Trophoblast cell (in vitro differentiated cells and primary cell): Measurements from ENCODE around the gene PROSER3.

Experiments
- DNase-seq, 2 donors: peaks; one replicate each; pipeline ENCODE4 v3.0.0-alpha.2; 2016
- H2AFZ ChIP-seq: 2 replicates; pipeline ENCODE4 v1.6.1; 2013; ENCODE audit warnings: low read length, moderate library complexity, mild to moderate bottlenecking; ENCODE audit not compliant: insufficient read depth, poor library complexity
- H2AK5ac ChIP-seq: 2 replicates; pipeline ENCODE4 v1.6.1; 2013; ENCODE audit warnings: mild to moderate bottlenecking, low read length
- H2BK120ac ChIP-seq: 2 replicates; pipeline ENCODE4 v1.6.1; 2013; ENCODE audit warnings: low read length, mild to moderate bottlenecking, moderate library complexity; ENCODE audit not compliant: insufficient read depth, poor library complexity
- H2BK12ac ChIP-seq: 2 replicates; pipeline ENCODE4 v1.6.1; 2013; ENCODE audit warnings: mild to moderate bottlenecking, low read length, moderate library complexity
- H2BK5ac ChIP-seq: 2 replicates; pipeline ENCODE4 v1.6.1; 2013; ENCODE audit warnings: low read length, low read depth, moderate library complexity, mild to moderate bottlenecking; ENCODE audit not compliant: poor library complexity
- H3K14ac ChIP-seq: 2 replicates; pipeline ENCODE4 v1.6.1; 2013; ENCODE audit warnings: mild to moderate bottlenecking, low read length
- H3K18ac ChIP-seq: 2 replicates; pipeline ENCODE4 v1.6.1; 2013; ENCODE audit warnings: mild to moderate bottlenecking, low read length
- H3K23ac ChIP-seq: 2 replicates; pipeline ENCODE4 v1.6.1; 2013; ENCODE audit warnings: low read length
- H3K27ac ChIP-seq: 2 replicates; pipeline ENCODE4 v1.5.1; 2013; ENCODE audit warnings: low read depth, mild to moderate bottlenecking, inconsistent platforms, low read length, moderate library complexity
- H3K27me3 ChIP-seq: 2 replicates; pipeline ENCODE4 v1.6.1; 2013; ENCODE audit warnings: inconsistent platforms, mild to moderate bottlenecking, low read length, moderate library complexity; ENCODE audit not compliant: insufficient read depth
- H3K36me3 ChIP-seq, 2 experiments: 1 replicate in 1 of 2; 2 replicates in 1 of 2; pipeline ENCODE4 v1.6.1; 2013; ENCODE audit warnings: low read length in 2 of 2, mild to moderate bottlenecking in 2 of 2, moderate library complexity in 1 of 2; ENCODE audit not compliant: insufficient read depth in 2 of 2, control insufficient read depth in 1 of 2
- H3K4ac ChIP-seq: 2 replicates; pipeline ENCODE4 v1.6.1; 2013; ENCODE audit warnings: low read depth, mild to moderate bottlenecking, low read length, moderate library complexity
- H3K4me1 ChIP-seq, 2 experiments: 1 replicate in 1 of 2; 2 replicates in 1 of 2; pipeline ENCODE4 v1.6.1; 2013; ENCODE audit warnings: low read length in 2 of 2, mild to moderate bottlenecking in 2 of 2, moderate library complexity in 1 of 2; ENCODE audit not compliant: insufficient read depth in 2 of 2, control insufficient read depth in 1 of 2
- H3K4me2 ChIP-seq: 2 replicates; pipeline ENCODE4 v1.6.1; 2013; ENCODE audit warnings: inconsistent platforms, mild to moderate bottlenecking, low read length, moderate library complexity
- H3K4me3 ChIP-seq: 2 replicates; pipeline ENCODE4 v1.5.1; 2013; ENCODE audit warnings: mild to moderate bottlenecking, low read depth, low read length, inconsistent platforms
- H3K79me1 ChIP-seq: one replicate; pipeline ENCODE4 v1.6.1; 2013; ENCODE audit warnings: low read length
- H3K79me2 ChIP-seq: 2 replicates; pipeline ENCODE4 v1.6.1; 2013; ENCODE audit warnings: low read length, mild to moderate bottlenecking; ENCODE audit not compliant: control insufficient read depth, insufficient read depth, poor library complexity
- H3K9ac ChIP-seq: 2 replicates; pipeline ENCODE4 v1.6.1; 2013; ENCODE audit warnings: mild to moderate bottlenecking, low read length
- H3K9me3 ChIP-seq: 2 replicates; pipeline ENCODE4 v1.6.1; 2013; ENCODE audit warnings: low read depth, mild to moderate bottlenecking, control low read depth, inconsistent platforms, low read length; ENCODE audit not compliant: insufficient read depth
- H4K12ac ChIP-seq: 2 replicates; pipeline ENCODE4 v1.6.1; 2013; ENCODE audit warnings: low read depth, mild to moderate bottlenecking, low read length, moderate library complexity
- H4K8ac ChIP-seq: 2 replicates; pipeline ENCODE4 v1.6.1; 2013; ENCODE audit warnings: low read depth, mild to moderate bottlenecking, low read length, moderate library complexity
- H4K91ac ChIP-seq: one replicate; pipeline ENCODE4 v1.6.1; 2013; ENCODE audit warnings: low read depth, mild to moderate bottlenecking, low read length, moderate library complexity
- WGBS: extraction: QIAGEN DNeasy Blood & Tissue Kit; methylation state at CpG from one replicate; pipeline ENCODE4 v1.1.7; 2013; ENCODE audit warnings: missing lambda C conversion rate; ENCODE audit not compliant: insufficient read length, insufficient coverage; ENCODE audit errors: extremely low coverage; 5-methylcytosine and 5-hydroxymethylcytosine counted together

The PROSER3 gene

GRCh38 chr19:35773020-35773806, 15.2 kb downstream of the PROSER3 start:
- H3K18ac ChIP-seq = no peak overlapping the region
- H2BK5ac ChIP-seq = no peak overlapping the region
- H3K4ac ChIP-seq = no peak overlapping the region
- no peak overlapping the region for H3K9ac ChIP-seq
- H2AK5ac ChIP-seq = no peak overlapping the region
- H4K12ac ChIP-seq = no peak overlapping the region
- H3K27me3 ChIP-seq = no peaks in the 10 kb centered on the region
- H4K8ac ChIP-seq = no peak overlapping the region
- peaks cover 6 to 15% of the 10 kb centered on the region in 2 experiments for H3K4me1 ChIP-seq
- no peak overlapping the region for H3K4me3 ChIP-seq
- DNase-seq = no peak
- peaks cover 3% of the 10 kb centered on the region for H3K79me1 ChIP-seq
- no peak overlapping the region for H2AFZ ChIP-seq
- no peak overlapping the region for H3K27ac ChIP-seq
- no peak overlapping the region for H2BK120ac ChIP-seq
- H3K79me2 ChIP-seq = no peaks in the 10 kb centered on the region
- H4K91ac ChIP-seq = no peak overlapping the region
- whole genome bisulfite sequencing = no CpG with 5 or more reads among the region's 9 CpGs
- H3K23ac ChIP-seq = no peak overlapping the region
- no peak overlapping the region for H3K4me2 ChIP-seq
- H2BK12ac ChIP-seq = no peak overlapping the region
- H3K36me3 ChIP-seq = peaks cover 4 to 7% of the 10 kb centered on the region in 2 experiments
- H3K9me3 ChIP-seq = no peaks in the 10 kb centered on the region
- no peak overlapping the region for H3K14ac ChIP-seq

GRCh38 chr19:35774274-35775045, 16.5 kb downstream of the PROSER3 start:
- no CpG with 5 or more reads among the region's 16 CpGs for WGBS
- Histone ChIP-seq H2BK120ac (no peak overlapping the region), H3K4ac (no peak overlapping the region)

GRCh38 chr19:35775046-35775297, 17.0 kb downstream of the PROSER3 start:
- WGBS = no CpG with 5 or more reads among the region's 9 CpGs
- peaks cover 3% of the 10 kb centered on the region for H3K79me1 ChIP-seq
- no peak overlapping the region for H3K4me3 ChIP-seq
- no peak overlapping the region for H2BK120ac ChIP-seq
- no peaks in the 10 kb centered on the region for H3K79me2 ChIP-seq
- no peak overlapping the region for H2AK5ac ChIP-seq
- DNase-seq = no peak
- H3K14ac ChIP-seq = no peak overlapping the region
- no peak overlapping the region for H3K4ac ChIP-seq
- H3K27ac ChIP-seq = no peak overlapping the region
- no peaks in the 10 kb centered on the region for H3K9me3 ChIP-seq
- H3K18ac ChIP-seq = no peak overlapping the region
- no peak overlapping the region for H4K91ac ChIP-seq
- H2BK5ac ChIP-seq = no peak overlapping the region
- H2AFZ ChIP-seq = no peak overlapping the region
- H3K27me3 ChIP-seq = no peaks in the 10 kb centered on the region
- no peak overlapping the region for H3K23ac ChIP-seq
- no peak overlapping the region for H2BK12ac ChIP-seq
- peaks cover 6 to 15% of the 10 kb centered on the region in 2 experiments for H3K4me1 ChIP-seq
- peaks cover 0 to 3% of the 10 kb centered on the region in 2 experiments for H3K36me3 ChIP-seq
- H4K8ac ChIP-seq = no peak overlapping the region
- no peak overlapping the region for H4K12ac ChIP-seq
- peak overlapping the region; percentile 52 for H3K4me2 ChIP-seq
- H3K9ac ChIP-seq = no peak overlapping the region

More at GRCh38 chr19:35774274-35775045, 16.5 kb downstream of the PROSER3 start:
- Histone ChIP-seq H3K14ac (no peak overlapping the region), H3K9me3 (no peaks in the 10 kb centered on the region), H4K91ac (no peak overlapping the region), H2AFZ (no peak overlapping the region), H3K4me3 (no peak overlapping the region), H4K12ac (no peak overlapping the region), H3K27ac (no peak overlapping the region), H3K18ac (no peak overlapping the region), H3K4me1 (peaks cover 6 to 15% of the 10 kb centered on the region in 2 experiments), H3K4me2 (peak overlapping the region; percentile 52), H3K79me2 (no peaks in the 10 kb centered on the region), H2BK5ac (no peak overlapping the region), H3K23ac (no peak overlapping the region), H3K9ac (no peak overlapping the region), H3K79me1 (peaks cover 3% of the 10 kb centered on the region), H2AK5ac (no peak overlapping the region), H2BK12ac (no peak overlapping the region), H3K36me3 (peaks cover 0 to 3% of the 10 kb centered on the region in 2 experiments), H4K8ac (no peak overlapping the region), H3K27me3 (no peaks in the 10 kb centered on the region)
- DNase-seq = peak; percentile 39 to 56

GRCh38 chr19:35775298-35776101, 17.5 kb downstream of the PROSER3 start, which contains the start of gene ARHGAP33:
ARHGAP33 (plus strand) TSS chr19:35775564; CDS start chr19:35775659, 95 bp downstream.
- Histone ChIP-seq H3K9ac (no peak within 1 kb of the TSS), H2AK5ac (no peak within 1 kb of the TSS), H3K4ac (peak within 1 kb of the TSS; percentile 66), H3K4me3 (peak within 1 kb of the TSS; percentile 86), H3K27ac (no peak within 1 kb of the TSS), H3K36me3 (peaks cover 0 to 3% of the 10 kb centered on the region in 2 experiments), H2BK5ac (no peak within 1 kb of the TSS), H3K79me1 (peaks cover 3% of the 10 kb centered on the region), H3K4me1 (peaks cover 6 to 15% of the 10 kb centered on the region in 2 experiments), H3K23ac (no peak within 1 kb of the TSS), H3K18ac (no peak within 1 kb of the TSS), H4K8ac (peak within 1 kb of the TSS; percentile 75), H2BK12ac (no peak within 1 kb of the TSS), H4K91ac (peak within 1 kb of the TSS; percentile 39), H3K4me2 (peak within 1 kb of the TSS; percentile 80), H2BK120ac (peak within 1 kb of the TSS; percentile 36), H3K79me2 (no peaks in the 10 kb centered on the region), H4K12ac (no peak within 1 kb of the TSS), H3K9me3 (no peaks in the 10 kb centered on the region), H2AFZ (peak within 1 kb of the TSS; percentile 73), H3K14ac (peak within 1 kb of the TSS; percentile 56), H3K27me3 (no peaks in the 10 kb centered on the region)
- no CpG with 5 or more reads among the region's 82 CpGs for WGBS
- DNase-seq = peak; percentile 98 to 100
